Measurements from ENCODE around the gene ELAVL2. TPM values are rescaled to one million over a fixed set of nuclear protein-coding genes. Genes with fewer than 3 reads are reported as not detected.

ELAVL2 gene
- total RNA-seq, 1 donor from 2014 or later: not detected

- no peak overlapping the region for H3K27ac Mint-ChIP-seq
These were observed 3.8 kb upstream of the ELAVL2 start for GRCh38 chr9:23829580-23830475.

DNA sequence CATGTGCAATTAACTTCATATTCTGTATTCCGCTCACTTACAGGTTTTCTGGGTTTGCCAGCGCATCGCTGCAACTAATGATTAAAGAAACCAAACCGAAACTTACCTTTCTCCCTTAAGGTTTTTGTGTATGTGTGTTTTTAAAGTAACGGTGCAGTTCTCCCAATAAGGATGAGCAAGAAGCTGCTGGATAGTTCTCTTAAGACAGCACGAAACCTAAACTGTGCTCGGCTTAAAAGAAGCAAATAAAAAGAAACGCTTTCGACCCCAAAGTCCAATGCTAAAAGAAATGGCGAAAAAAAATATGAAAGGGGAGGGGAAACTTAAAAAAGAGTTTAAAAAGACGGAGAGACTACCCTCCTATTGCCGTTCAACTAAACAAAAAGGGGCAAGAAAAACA lies 340 bp downstream of the ELAVL2 start:
- Mint-ChIP-seq H3K4me1 (ENCODE audit: low read depth) (no peaks in the 10 kb centered on the region), H3K9me3 (peaks cover 3% of the 10 kb centered on the region), H3K27me3 (ENCODE audit: insufficient read depth) (peaks cover 25% of the 10 kb centered on the region), H3K27ac (no peak overlapping the region), H3K4me3 (no peak overlapping the region), H3K36me3 (ENCODE audit: low read depth) (no peaks in the 10 kb centered on the region)
- intact Hi-C loops (cut with micrococcal nuclease): no loop called here
- no peak for DNase-seq (ENCODE audit: low spot score)

More at GRCh38 chr9:23829580-23830475, 3.8 kb upstream of the ELAVL2 start:
- Mint-ChIP-seq H3K9me3 (peaks cover 3% of the 10 kb centered on the region), H3K4me3 (no peak overlapping the region), H3K36me3 (ENCODE audit: low read depth) (no peaks in the 10 kb centered on the region), H3K4me1 (ENCODE audit: low read depth) (no peaks in the 10 kb centered on the region), H3K27me3 (ENCODE audit: insufficient read depth) (peaks cover 8% of the 10 kb centered on the region)
- DNase-seq (ENCODE audit: low spot score): no peak
- intact Hi-C loops (cut with micrococcal nuclease): no loop called here

DNA sequence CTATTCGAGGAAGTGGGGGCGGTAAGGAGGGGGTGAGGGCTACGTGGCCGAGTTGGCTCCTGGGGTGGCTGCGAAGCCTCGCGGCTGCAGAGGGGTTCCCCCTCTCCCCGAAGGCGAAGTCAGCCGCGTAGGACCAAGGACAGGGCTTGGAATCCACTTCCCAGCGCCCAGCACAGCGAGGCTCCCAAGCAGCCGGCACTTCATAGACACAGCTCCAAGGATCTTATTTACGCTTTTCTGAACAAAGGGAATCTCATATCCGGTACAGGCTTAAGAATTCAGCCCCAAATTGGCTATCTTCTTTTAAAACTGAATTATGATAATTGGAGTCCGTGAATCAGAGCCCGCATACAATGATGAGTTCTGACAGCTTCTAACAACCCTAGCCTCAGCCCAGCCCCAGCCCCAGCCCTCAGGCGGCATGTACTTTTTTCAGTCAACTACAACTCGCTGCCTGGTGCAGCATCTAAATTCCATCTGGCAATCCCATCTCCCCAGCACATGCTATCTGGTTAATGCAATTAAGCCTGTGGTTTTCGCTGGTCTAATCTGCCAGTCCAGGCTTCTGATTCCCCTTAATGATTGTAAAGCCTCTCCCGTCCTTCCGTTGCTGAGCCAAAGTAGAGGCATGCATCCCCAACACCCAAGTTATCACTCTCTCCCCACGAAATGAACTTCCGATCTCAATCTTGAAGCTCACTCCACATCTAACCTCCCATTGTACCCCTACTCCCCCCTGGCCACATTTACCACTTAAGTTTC lies 1.0 kb downstream of the ELAVL2 start:
- Mint-ChIP-seq H3K36me3 (ENCODE audit: low read depth) (no peaks in the 10 kb centered on the region), H3K4me1 (ENCODE audit: low read depth) (no peaks in the 10 kb centered on the region), H3K27ac (no peak overlapping the region), H3K4me3 (no peak overlapping the region), H3K9me3 (peaks cover 3% of the 10 kb centered on the region), H3K27me3 (ENCODE audit: insufficient read depth) (peaks cover 25% of the 10 kb centered on the region)
- intact Hi-C loops (cut with micrococcal nuclease): loop anchor here (5.0 kb wide), 1 partner anchor 1858 kb away; no protein-coding TSS in a partner anchor
- no peak for DNase-seq (ENCODE audit: low spot score)

DNA sequence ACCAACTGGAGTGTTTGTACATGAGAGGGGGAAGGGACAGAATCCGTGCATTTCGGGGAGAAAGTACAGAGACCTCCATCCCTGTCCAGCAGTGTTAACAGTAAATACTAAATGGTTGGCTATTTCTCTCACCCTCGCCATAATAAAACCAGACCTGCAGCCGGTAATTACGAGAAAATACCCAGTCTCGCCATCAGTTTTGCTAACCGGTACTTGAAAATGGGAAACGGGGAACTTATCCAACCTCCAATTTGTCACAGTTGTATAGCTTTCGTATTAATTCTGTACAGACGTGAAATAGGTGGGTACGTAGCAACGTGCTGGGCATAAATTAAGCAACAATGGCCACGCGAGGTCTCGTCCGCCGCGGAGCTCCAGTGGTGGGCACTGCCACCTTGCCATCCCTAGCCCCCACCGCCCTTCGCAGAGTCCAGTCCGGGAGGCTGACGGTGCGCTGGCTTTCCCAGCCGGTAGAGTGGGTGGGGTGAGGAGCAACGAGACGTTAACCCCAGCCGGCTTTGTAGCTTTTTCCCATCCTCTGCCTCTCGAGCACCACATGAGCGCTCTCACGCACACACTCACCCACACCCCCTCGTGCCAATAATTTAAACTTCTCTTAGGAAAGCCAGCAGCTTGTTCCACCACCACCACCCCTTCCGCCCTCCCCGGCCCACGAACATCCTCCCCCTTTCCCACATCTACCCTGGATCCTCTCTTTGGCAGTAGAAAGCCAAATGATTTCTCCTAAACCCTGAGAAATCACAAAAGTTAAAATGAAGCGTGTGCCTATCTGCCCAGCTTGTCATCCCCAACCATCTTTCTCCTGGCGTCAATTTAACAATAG lies 1.8 kb downstream of the ELAVL2 start:
- intact Hi-C loops (cut with micrococcal nuclease): loop anchor here (5.0 kb wide), 1 partner anchor 1857 kb away; no protein-coding TSS in a partner anchor
- Mint-ChIP-seq H3K36me3 (ENCODE audit: low read depth) (no peaks in the 10 kb centered on the region), H3K4me1 (ENCODE audit: low read depth) (no peaks in the 10 kb centered on the region), H3K27me3 (ENCODE audit: insufficient read depth) (peaks cover 25% of the 10 kb centered on the region), H3K9me3 (peaks cover 3% of the 10 kb centered on the region), H3K27ac (no peak overlapping the region), H3K4me3 (no peak overlapping the region)
- no peak for DNase-seq (ENCODE audit: low spot score)

- DNase-seq (ENCODE audit: low spot score): no peak
- Mint-ChIP-seq H3K27ac (no peak overlapping the region), H3K36me3 (ENCODE audit: low read depth) (no peaks in the 10 kb centered on the region), H3K27me3 (ENCODE audit: insufficient read depth) (peaks cover 22% of the 10 kb centered on the region), H3K4me3 (no peak overlapping the region), H3K4me1 (ENCODE audit: low read depth) (no peaks in the 10 kb centered on the region), H3K9me3 (no peaks in the 10 kb centered on the region)
- intact Hi-C loops (cut with micrococcal nuclease): loop anchor here (5.0 kb wide), 1 partner anchor 1856 kb away; no protein-coding TSS in a partner anchor
These were observed 2.8 kb downstream of the ELAVL2 start for GRCh38 chr9:23823269-23823668.

- Mint-ChIP-seq H3K27ac (peak overlapping the region; percentile 71), H3K4me1 (ENCODE audit: low read depth) (no peaks in the 10 kb centered on the region), H3K27me3 (ENCODE audit: insufficient read depth) (peaks cover 22% of the 10 kb centered on the region), H3K4me3 (no peak overlapping the region), H3K9me3 (no peaks in the 10 kb centered on the region), H3K36me3 (ENCODE audit: low read depth) (no peaks in the 10 kb centered on the region)
- no peak for DNase-seq (ENCODE audit: low spot score)
- intact Hi-C loops (cut with micrococcal nuclease): loop anchor here (5.0 kb wide), 1 partner anchor 1855 kb away; no protein-coding TSS in a partner anchor
These were observed 3.5 kb downstream of the ELAVL2 start for GRCh38 chr9:23822261-23823169.

DNA sequence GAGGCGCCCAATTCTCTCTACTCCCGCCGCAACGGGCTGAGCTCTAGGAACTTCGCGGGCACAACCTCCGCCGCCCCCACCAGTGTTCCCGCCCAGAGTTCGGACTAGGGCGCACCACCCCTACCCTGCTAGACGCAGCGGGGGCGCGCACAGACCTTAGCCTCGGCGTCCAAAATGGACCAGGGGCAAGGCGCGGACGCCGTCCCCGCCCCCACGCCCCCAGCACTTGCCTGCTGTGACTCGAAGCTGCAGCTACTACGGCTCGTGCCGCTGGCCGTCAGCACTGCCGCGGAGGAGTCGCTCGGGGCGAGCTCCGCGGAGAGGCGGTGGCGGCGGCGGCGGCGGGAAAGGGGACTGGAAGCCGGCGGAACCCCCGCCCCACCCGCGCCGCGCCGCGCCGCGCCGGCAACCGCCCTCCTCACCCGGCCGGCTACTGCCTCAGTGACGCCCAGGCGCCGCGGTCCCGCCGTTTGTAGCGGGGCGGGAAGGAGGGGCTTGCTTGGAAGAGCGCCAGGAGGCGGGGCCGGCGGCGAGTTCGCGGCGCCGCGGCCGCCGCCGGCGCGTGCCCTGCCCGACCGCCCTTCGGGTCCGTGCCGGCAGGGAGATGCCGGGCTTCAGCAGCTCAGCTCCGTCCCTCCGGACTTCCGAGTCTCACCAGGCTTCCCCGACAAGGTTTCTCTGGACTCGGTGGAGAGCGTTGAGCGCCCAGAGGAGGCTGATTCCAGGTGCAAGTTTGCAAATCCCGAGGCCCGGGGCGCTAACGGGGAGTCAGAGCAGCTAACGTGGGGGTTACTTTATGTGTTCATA lies 4.5 kb downstream of the ELAVL2 start:
- intact Hi-C loops (cut with micrococcal nuclease): loop anchor here (5.0 kb wide), 1 partner anchor 1854 kb away; no protein-coding TSS in a partner anchor
- H3K4me1 Mint-ChIP-seq (ENCODE audit: low read depth): no peaks in the 10 kb centered on the region
- DNase-seq (ENCODE audit: low spot score): no peak
- no peak overlapping the region for H3K27ac Mint-ChIP-seq
- H3K27me3 Mint-ChIP-seq (ENCODE audit: insufficient read depth): peaks cover 22% of the 10 kb centered on the region
- H3K4me3 Mint-ChIP-seq: no peak overlapping the region
- no peaks in the 10 kb centered on the region for H3K36me3 Mint-ChIP-seq (ENCODE audit: low read depth)
- H3K9me3 Mint-ChIP-seq: no peaks in the 10 kb centered on the region

- H3K4me1 Mint-ChIP-seq (ENCODE audit: low read depth): no peaks in the 10 kb centered on the region
- H3K4me3 Mint-ChIP-seq: no peak overlapping the region
- no peak for DNase-seq (ENCODE audit: low spot score)
- H3K36me3 Mint-ChIP-seq (ENCODE audit: low read depth): no peaks in the 10 kb centered on the region
- no peaks in the 10 kb centered on the region for H3K9me3 Mint-ChIP-seq
- no peak overlapping the region for H3K27ac Mint-ChIP-seq
- intact Hi-C loops (cut with micrococcal nuclease): loop anchor here (5.0 kb wide), 1 partner anchor 1853 kb away; no protein-coding TSS in a partner anchor
- peaks cover 22% of the 10 kb centered on the region for H3K27me3 Mint-ChIP-seq (ENCODE audit: insufficient read depth)
These were observed 5.3 kb downstream of the ELAVL2 start for GRCh38 chr9:23820451-23821374.

DNA sequence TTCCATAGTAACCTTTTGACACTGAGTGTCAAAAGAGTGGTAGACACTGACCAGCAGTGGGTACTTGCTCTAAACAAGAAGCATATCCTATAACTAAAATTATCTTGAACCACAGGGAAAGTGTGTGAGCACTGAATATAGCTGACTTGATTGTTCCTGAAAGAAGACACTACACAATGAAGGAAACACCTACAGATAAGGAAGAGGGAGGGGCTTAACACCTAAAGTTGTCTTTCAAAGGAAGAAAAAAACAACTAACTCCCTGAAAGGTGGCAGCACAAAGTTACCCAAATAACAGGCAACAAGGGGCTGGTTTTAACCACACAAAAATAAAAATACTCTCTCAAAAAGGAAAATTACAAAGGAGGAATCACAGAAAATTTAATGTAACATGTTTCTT lies 6.6 kb downstream of the ELAVL2 start:
- no peaks in the 10 kb centered on the region for H3K4me1 Mint-ChIP-seq (ENCODE audit: low read depth)
- H3K27me3 Mint-ChIP-seq (ENCODE audit: insufficient read depth): peaks cover 22% of the 10 kb centered on the region
- no peak overlapping the region for H3K27ac Mint-ChIP-seq
- intact Hi-C loops (cut with micrococcal nuclease): no loop called here
- DNase-seq (ENCODE audit: low spot score): no peak
- no peak overlapping the region for H3K4me3 Mint-ChIP-seq
- no peaks in the 10 kb centered on the region for H3K9me3 Mint-ChIP-seq
- no peaks in the 10 kb centered on the region for H3K36me3 Mint-ChIP-seq (ENCODE audit: low read depth)

DNA sequence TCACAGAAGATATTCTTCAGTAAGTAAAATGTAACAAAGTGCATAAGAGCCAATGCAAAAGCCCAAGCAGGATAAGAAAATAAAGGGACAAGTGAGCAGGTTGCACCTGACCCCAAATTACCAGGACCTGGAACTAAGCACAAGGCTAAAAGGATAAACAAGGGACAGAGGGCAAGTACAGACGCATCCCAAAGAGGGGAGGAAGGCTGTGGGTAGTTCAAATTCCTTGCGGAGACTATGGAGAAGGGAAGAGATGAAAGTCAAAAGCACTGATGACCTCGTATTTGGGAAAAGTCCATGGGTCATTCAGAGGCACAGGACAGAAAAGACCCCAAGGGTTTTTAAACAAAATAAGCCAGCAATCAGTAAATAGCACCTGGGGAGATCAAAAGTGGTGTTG lies 11.8 kb downstream of the ELAVL2 start:
- intact Hi-C loops (cut with micrococcal nuclease): no loop called here
- H3K4me3 Mint-ChIP-seq: no peak overlapping the region
- DNase-seq (ENCODE audit: low spot score): no peak
- H3K27me3 Mint-ChIP-seq (ENCODE audit: insufficient read depth): no peaks in the 10 kb centered on the region
- no peak overlapping the region for H3K27ac Mint-ChIP-seq
- H3K4me1 Mint-ChIP-seq (ENCODE audit: low read depth): no peaks in the 10 kb centered on the region
- H3K36me3 Mint-ChIP-seq (ENCODE audit: low read depth): no peaks in the 10 kb centered on the region
- H3K9me3 Mint-ChIP-seq: peaks cover 4% of the 10 kb centered on the region

Data from activated T-helper 1 cell treated with anti-CD3 and anti-CD28 coated beads, Interleukin-12 subunit alpha, Interleukin-12 subunit beta, Interleukin-2, Interleukin-4 antibody, amounts not matched to agents 30 ng/mL and 10 ng/mL and 1 ng/mL, durations not matched to agents 14 hours and 24 hours and 36 hours (primary cell).